ENCODE data around the gene IGF2R. TPM values are rescaled to one million over a fixed set of nuclear protein-coding genes. Genes with fewer than 3 reads are reported as not detected.

Gene IGF2R
- total and polyA plus RNA-seq, 9 donors = 29.3 to 116 (median 49.2) TPM

GRCh38 chr6:159972506-159973268 lies 3.8 kb downstream of the IGF2R start:
- intact Hi-C loops (cut with DNase I) = loop anchor here in 2 of 4 donors (10.0 kb wide), 2 partner anchors 52 to 62 kb away; no protein-coding TSS in a partner anchor
- 70 to 83% (median 76%) methylated on average over 9 of the region's 9 CpGs for WGBS, 3 donors

GRCh38 chr6:159973406-159973805 lies 4.5 kb downstream of the IGF2R start:
- no peaks in the 10 kb centered on the region for H3K36me3 ChIP-seq
- no peak overlapping the region for H3K27ac ChIP-seq
- H3K4me1 ChIP-seq (ENCODE audit: insufficient read depth) = peaks cover 30% of the 10 kb centered on the region
- intact Hi-C loops (cut with DNase I) = loop anchor here in 2 of 4 donors (10.0 kb wide), 2 partner anchors 51 to 61 kb away; no protein-coding TSS in a partner anchor
- 47 to 65% (median 61%) methylated on average over 2 of the region's 2 CpGs for WGBS, 3 donors
- H3K9me3 ChIP-seq = no peaks in the 10 kb centered on the region
- H3K27me3 ChIP-seq = no peaks in the 10 kb centered on the region
- no peak overlapping the region for H3K4me3 ChIP-seq
- no peak for DNase-seq
- TF ChIP-seq EP300 (IDR thresholded peaks at IDR 0.05) (no peak), CTCF (IDR thresholded peaks at IDR 0.05) (no peak), POLR2A (IDR thresholded peaks at IDR 0.05) (no peak)

More at GRCh38 chr6:159972506-159973268, 3.8 kb downstream of the IGF2R start:
- peaks cover 24% of the 10 kb centered on the region for H3K4me1 ChIP-seq (ENCODE audit: insufficient read depth)
- H3K36me3 ChIP-seq = no peaks in the 10 kb centered on the region
- no peak overlapping the region for H3K4me3 ChIP-seq
- H3K27me3 ChIP-seq = no peaks in the 10 kb centered on the region
- no peak overlapping the region for H3K27ac ChIP-seq
- TF ChIP-seq POLR2A (IDR thresholded peaks at IDR 0.05) = no peak
- no peak for TF ChIP-seq CTCF (IDR thresholded peaks at IDR 0.05)
- no peak for TF ChIP-seq EP300 (IDR thresholded peaks at IDR 0.05)
- no peak for DNase-seq
- H3K9me3 ChIP-seq = no peaks in the 10 kb centered on the region

DNA sequence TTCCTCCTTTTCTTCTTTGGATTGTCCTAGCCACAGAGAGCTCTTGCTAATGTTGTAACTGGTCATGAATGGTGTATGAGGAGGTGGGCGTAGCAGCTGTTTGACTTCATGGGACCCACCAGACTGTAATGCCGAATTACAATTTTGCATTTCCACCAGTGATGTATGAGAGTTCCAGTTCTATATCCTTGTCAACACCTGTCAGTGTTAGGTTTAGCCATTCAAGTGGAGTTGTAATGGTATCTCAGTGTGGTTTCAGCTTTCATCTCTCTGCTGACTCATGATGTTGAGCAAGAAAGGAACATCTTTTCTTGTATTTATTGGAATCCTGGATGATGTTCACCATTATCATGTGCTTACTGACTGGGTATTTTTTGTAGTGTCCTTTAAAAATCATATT lies 5.1 kb downstream of the IGF2R start:
- DNase-seq = no peak
- intact Hi-C loops (cut with DNase I) = loop anchor here in 2 of 4 donors (10.0 kb wide), 2 partner anchors 51 to 61 kb away; no protein-coding TSS in a partner anchor
- H3K4me3 ChIP-seq = no peak overlapping the region
- TF ChIP-seq CTCF (IDR thresholded peaks at IDR 0.05) (no peak), POLR2A (IDR thresholded peaks at IDR 0.05) (no peak), EP300 (IDR thresholded peaks at IDR 0.05) (no peak)
- WGBS, 3 donors = 84 to 94% (median 91%) methylated on average over 2 of the region's 2 CpGs
- no peak overlapping the region for H3K27ac ChIP-seq
- no peaks in the 10 kb centered on the region for H3K9me3 ChIP-seq
- no peaks in the 10 kb centered on the region for H3K27me3 ChIP-seq
- peaks cover 31% of the 10 kb centered on the region for H3K4me1 ChIP-seq (ENCODE audit: insufficient read depth)
- no peaks in the 10 kb centered on the region for H3K36me3 ChIP-seq

- Histone ChIP-seq H3K27ac (no peak overlapping the region), H3K4me1 (ENCODE audit: insufficient read depth) (peaks cover 31% of the 10 kb centered on the region), H3K4me3 (no peak overlapping the region), H3K27me3 (no peaks in the 10 kb centered on the region), H3K9me3 (no peaks in the 10 kb centered on the region), H3K36me3 (no peaks in the 10 kb centered on the region)
- DNase-seq = no peak
- no peak for TF ChIP-seq EP300 (IDR thresholded peaks at IDR 0.05)
- no peak for TF ChIP-seq CTCF (IDR thresholded peaks at IDR 0.05)
- intact Hi-C loops (cut with DNase I) = loop anchor here in 2 of 4 donors (10.0 kb wide), 2 partner anchors 50 to 60 kb away; no protein-coding TSS in a partner anchor
- WGBS, 3 donors = 90 to 94% (median 90%) methylated on average over 7 of the region's 7 CpGs
Measured at GRCh38 chr6:159974932-159975331, 6.0 kb downstream of the IGF2R start.
